AG08395 (cell line): ENCODE data around the gene ZNF593.
A peak's percentile ranks its signal among the peaks of the same experiment; 100 is the strongest.

Experiments used
- DNase-seq: peaks from one replicate; pipeline ENCODE4 v3.0.0; 2012; ENCODE audit warnings: mixed read lengths, low spot score

The ZNF593 gene

DNA sequence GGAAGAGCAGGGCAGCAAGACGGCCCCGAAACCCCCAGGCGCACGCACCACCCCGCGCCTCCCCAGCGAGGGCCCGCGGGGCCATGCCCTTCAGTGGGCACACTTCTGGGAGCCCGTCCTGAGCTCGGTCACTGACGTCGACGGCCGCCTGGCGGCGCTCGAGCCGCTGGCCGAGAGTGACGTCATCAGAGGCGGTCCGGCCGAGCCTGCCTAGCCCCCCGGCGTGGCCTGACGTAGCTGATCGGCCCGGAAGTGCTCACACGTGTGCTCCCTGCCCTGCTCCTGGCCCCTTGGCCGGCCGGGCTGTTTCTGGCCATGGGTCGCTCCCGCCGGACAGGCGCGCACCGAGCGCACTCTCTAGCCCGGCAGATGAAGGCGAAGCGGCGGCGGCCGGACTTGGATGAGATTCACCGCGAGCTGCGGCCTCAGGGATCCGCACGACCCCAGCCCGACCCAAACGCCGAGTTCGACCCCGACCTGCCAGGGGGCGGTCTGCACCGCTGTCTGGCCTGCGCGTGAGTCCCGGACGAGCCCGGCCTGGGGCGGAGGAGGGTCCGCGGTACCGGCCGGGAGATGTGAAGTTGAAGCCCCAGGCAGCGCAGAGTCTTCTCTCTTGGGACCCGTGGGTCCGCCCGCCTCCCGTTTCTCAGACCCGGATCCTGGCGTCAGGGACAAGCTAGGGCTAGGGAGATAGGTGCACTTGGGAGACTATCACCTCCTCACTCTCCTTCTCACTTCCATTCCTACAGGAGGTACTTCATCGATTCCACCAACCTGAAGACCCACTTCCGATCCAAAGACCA lies at the start of gene ZNF593:
Gene ZNF593, plus strand, starts transcription at position 240 of the 803 bp plus-strand sequence. Its CDS starts 76 bp downstream, at position 316.
- peak; percentile 99 for DNase-seq

DNA sequence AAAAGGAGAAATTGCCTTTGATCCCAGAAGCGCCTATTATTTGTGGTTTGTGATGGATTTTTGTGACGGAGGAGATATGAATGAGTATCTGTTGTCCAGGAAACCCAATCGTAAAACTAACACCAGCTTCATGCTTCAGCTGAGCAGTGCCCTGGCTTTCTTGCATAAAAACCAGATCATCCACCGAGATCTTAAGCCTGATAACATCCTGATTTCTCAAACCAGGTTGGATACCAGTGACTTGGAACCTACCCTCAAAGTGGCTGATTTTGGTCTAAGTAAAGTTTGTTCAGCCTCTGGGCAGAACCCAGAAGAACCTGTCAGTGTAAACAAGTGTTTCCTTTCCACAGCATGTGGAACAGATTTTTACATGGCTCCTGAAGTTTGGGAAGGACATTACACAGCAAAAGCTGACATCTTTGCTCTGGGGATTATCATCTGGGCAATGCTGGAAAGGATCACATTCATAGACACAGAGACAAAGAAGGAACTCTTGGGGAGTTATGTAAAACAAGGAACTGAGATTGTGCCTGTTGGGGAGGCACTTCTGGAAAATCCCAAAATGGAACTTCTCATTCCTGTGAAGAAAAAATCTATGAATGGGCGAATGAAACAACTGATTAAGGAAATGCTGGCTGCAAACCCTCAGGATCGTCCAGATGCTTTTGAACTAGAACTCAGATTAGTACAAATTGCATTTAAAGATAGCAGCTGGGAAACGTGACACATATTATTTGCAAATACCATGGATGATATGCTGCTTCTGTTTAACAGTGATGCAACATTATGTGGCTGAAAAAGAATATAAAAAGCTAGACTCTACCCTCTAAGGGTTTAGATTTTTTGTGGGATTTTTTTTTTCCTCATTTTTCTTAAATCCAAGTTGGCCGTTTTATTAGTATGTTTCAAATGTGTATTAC lies 47.6 kb upstream of the ZNF593 start:
- no peak for DNase-seq

DNA sequence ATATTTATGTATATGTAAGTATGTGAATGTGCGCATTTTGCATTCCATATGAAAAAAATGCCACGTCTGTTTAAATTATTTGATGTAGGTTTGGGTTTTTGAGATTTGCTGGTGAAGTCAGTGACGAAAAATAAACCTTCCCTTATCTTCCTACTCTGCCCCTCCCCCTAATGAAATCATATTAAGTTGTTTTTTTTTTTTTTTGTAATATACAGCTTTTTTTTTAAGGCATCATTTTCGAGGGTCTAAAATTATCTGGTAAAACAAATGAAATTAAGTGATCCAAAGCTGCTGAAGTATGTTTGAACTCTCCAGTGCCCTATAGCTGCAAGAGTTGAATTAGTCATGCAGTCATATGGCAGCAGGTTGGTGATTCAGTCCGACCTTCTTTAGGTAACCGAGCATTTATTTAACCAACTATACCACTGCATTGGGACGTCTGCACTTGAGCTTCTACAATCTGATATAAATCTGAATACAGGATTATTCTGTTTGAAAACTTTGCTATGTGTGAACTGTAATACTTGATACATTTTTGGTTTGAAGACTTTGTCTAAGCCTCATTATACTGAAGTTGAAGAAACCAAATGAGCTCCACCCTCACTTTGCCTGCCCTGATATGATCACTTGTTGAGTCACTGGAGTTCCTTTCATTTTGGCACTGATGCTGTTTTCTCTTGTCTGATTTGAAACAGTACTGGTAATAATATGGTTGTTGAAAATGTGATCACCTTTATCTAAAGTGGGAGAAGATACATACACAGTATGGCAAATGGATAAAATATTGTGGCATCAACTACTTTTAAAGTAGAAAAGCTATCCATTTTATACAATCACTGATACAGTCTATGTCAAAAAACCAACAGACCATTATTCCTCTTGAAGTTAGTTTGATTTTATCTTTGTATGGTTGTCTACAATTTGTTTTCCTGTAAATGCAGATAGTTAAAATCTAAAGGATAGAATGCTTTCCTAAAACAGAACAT lies 46.4 kb upstream of the ZNF593 start:
- peak; percentile 52 for DNase-seq

- no peak for DNase-seq
These were observed 45.0 kb upstream of the ZNF593 start for GRCh38 chr1:26124418-26125331.

DNA sequence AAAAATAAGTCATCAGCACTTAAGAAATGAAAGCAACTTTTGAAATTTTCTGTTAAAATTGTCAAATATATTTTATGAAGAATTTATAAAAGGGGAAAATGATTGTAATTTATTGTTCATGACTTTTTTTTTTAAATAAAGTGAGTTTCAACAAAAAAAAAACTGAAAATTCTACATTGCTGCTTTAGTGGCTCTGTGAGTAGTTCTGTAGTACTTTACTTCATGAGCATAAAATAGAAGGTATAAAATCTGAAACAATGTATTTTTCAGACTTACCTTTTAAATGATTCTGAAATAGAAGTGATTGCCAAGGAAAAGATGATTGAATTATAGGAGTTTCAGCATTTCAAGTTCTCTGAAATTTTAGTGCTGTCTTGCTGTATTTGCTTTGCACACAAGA lies 44.3 kb upstream of the ZNF593 start:
- no peak for DNase-seq

DNA sequence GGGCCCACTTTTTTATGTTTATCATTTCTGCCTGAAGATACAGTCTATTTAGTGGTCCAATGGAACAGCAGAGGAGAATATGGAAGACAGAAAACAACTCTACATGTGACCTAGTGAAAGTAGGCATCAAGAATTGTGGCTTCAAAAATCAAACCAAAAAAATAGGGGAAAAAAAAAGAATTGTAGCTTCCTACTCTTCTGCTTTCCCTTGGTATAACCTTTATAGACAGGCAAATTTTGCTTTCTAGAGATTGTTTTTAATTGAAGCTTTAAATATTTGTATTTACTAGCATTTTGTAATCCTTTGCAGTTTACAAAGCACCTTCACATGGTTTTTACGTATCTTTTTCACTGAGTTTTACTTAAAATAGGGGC lies 43.8 kb upstream of the ZNF593 start:
- DNase-seq, result no peak

GRCh38 chr1:26126321-26127084 lies 43.2 kb upstream of the ZNF593 start:
- DNase-seq, result no peak

GRCh38 chr1:26127235-26128163 lies 42.2 kb upstream of the ZNF593 start:
- DNase-seq, result no peak

DNA sequence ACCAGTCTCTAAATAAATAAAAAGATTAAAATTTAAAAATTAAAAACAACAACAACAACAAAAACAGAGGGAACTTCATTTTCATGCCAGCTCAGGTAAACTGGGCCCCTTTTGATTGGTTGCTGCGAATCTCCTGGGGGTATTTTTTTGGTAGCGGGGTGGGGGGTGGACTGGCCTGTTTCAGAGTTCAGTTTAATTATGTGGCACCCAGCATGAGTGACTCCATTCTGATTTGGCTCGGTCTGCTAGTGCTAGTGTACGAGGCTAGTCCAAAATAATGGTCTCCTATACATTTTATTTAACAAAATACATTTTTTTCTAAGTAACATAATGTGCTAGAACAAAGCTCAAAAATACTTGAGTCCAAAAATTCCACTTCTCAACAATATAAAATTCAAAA lies 39.9 kb upstream of the ZNF593 start:
- no peak for DNase-seq

DNA sequence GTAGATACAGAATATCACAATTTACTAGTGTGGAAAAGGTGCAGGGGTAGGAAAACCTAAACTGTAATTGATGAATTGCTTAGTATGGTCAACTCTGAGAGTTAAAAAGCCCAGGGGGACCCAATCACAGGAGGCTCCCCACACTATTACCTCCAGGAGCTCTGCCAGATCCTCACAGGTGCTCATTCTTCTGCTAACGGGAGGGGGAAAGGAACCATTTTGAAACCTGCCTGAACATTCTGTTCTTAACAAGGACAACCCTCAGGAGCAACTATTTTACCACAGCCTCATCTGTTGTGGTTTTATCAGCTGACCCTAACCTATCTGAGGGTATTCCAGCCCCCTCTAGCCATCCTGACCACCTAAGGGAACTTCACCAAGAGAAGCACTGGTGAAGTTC lies 39.0 kb upstream of the ZNF593 start:
- DNase-seq, result no peak

- DNase-seq, result no peak
These were observed 37.4 kb upstream of the ZNF593 start for GRCh38 chr1:26132128-26132833.

- DNase-seq, result no peak
These were observed 36.9 kb upstream of the ZNF593 start for GRCh38 chr1:26132834-26133167.

DNA sequence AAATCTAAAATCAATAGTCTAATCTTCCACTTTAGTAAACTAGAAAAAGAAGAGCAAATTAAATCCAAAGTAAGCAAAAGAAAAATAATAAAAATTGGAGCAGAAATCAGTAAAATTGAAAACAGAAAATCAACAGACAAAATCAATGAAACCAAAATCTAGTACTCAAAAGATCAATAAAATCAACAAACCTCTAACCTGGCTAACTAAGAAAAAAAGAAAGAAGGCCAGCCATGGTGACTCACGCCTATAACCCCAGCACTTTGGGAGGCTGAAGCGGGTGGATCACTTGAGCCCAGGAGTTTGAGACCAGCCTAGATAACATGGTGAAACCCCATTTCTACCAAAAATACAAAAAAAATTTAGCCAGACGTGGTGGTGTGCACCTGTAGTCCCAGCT lies 35.2 kb upstream of the ZNF593 start:
- no peak for DNase-seq

GRCh38 chr1:26138974-26139558 lies 30.6 kb upstream of the ZNF593 start:
- DNase-seq, result no peak

- no peak for DNase-seq
These were observed 27.5 kb upstream of the ZNF593 start for GRCh38 chr1:26142159-26142558.

DNA sequence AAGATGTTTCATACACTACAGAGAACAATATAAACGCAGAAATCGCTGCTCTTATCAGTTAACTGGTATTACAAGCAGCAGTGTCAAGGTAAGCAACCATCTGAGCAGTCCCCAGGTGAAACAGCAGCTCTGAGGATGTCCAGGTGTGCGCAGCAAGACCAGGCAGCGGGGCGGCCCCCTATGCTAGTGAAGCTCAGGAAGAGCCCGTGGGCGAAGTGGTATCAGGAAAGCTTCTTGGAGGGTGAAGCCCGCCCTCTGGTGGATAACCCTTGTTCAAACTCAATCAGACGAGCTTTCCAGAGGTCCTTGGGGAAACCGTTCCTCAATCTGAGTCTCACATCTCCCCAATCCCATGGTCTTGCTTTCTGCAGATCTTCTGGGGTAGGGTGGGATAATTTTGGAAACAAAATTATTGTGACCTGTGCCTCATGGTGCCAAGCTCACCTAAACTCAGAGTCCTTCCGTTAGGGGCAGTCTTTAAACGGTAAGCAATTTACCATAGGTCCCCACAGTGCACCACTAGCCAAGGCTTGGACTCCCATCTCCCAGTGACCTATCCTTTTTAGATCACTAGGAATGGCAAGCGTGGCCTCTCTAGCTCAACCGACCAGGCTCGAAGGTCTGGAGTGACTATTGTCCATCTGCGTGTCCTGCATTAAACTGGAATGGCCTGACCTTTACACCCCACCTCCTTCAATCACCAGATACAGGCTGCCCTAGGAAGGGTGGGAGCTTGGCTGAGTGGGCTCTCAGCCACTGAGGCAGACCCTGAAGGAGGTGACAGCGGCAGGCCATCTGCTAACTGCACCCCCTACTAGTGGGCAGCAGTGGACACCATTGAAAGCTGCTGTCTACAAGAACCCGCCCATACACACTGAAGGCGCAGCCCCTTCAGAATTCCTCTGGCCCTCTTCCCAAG lies 24.4 kb upstream of the ZNF593 start:
- DNase-seq, result peak; percentile 78

- DNase-seq, result no peak
These were observed 23.8 kb upstream of the ZNF593 start for GRCh38 chr1:26145960-26146294.
